B cell (primary cell): Measurements from ENCODE around the gene EMP3. TPM values are rescaled to one million over a fixed set of nuclear protein-coding genes. Genes with fewer than 3 reads are reported as not detected.

Source experiments
- ATAC-seq: fragments of 200-7000 bp; cut with Tn5 transposase; one replicate; pipeline ENCODE4 v1.10.0; 2021; ENCODE audit warnings: low read depth, mild to moderate bottlenecking, moderate number of reproducible peaks, moderate library complexity
- CTCF ChIA-PET: fragments of 350-600 bp; sonication (Branson Sonifier 250); formaldehyde crosslinking; loops from one replicate; lab custom pipeline; 2021; ENCODE audit warnings: antibody characterized with exemption, inconsistent platforms; lab: Charles Lee
- POLR2A ChIA-PET: fragments of 350-600 bp; sonication (Branson Sonifier 250); formaldehyde crosslinking; loops from one replicate; lab custom pipeline; 2021; ENCODE audit warnings: antibody characterized with exemption; lab: Charles Lee
- DNase-seq: peaks from one replicate; pipeline ENCODE4 v3.0.0; 2013
- H2AFZ ChIP-seq: 2 replicates; pipeline ENCODE4 v1.6.1; 2012; ENCODE audit warnings: mild to moderate bottlenecking, low read depth, low read length; ENCODE audit not compliant: insufficient read depth, poor library complexity, severe bottlenecking
- H3K27ac ChIP-seq, 2 donors: 1 replicate in 1 of 2; 2 replicates in 1 of 2; pipeline ENCODE4 v1.5.1; 2012 to 2013; ENCODE audit warnings: low read length in 2 of 2, mild to moderate bottlenecking in 2 of 2, moderate library complexity in 1 of 2
- H3K27me3 ChIP-seq, 4 experiments: fragments of 200-600 bp in 1 of 4; sonication (generic) in 1 of 4; replicated peaks in 1 of 4; 1 replicate in 2 of 4; 2 replicates in 2 of 4; pipeline versions ENCODE4 v1.6.1 to v1.7.0; 2013 to 2016; ENCODE audit warnings: low read length in 3 of 4, mild to moderate bottlenecking in 2 of 4, mixed read lengths in 1 of 4, moderate library complexity in 1 of 4; ENCODE audit not compliant: insufficient read depth in 4 of 4, control insufficient read depth in 3 of 4; ENCODE audit errors: control extremely low read depth in 1 of 4
- H3K36me3 ChIP-seq, 2 experiments: replicated peaks in 1 of 2; 1 replicate in 1 of 2; 2 replicates in 1 of 2; pipeline versions ENCODE4 v1.6.1 to v1.7.1; 2013; ENCODE audit warnings: low read length in 1 of 2; ENCODE audit not compliant: insufficient read depth in 2 of 2, control insufficient read depth in 1 of 2; ENCODE audit errors: control extremely low read depth in 1 of 2, extremely low read depth in 1 of 2
- H3K4me1 ChIP-seq, 2 donors: fragments of 200-600 bp in 1 of 2; sonication (generic) in 1 of 2; 1 replicate in 1 of 2; 2 replicates in 1 of 2; pipeline versions ENCODE4 v1.5.1 to v1.6.1; 2013 to 2017; ENCODE audit warnings: low read length in 2 of 2; ENCODE audit not compliant: control insufficient read depth in 2 of 2, insufficient read depth in 2 of 2
- H3K4me2 ChIP-seq: replicated peaks from 2 replicates; pipeline ENCODE3; 2012; ENCODE audit warnings: mild to moderate bottlenecking, low read depth, low read length; ENCODE audit not compliant: poor library complexity, severe bottlenecking
- H3K4me3 ChIP-seq, 5 experiments: fragments of 200-600 bp in 1 of 5; sonication (generic) in 1 of 5; 1 replicate in 3 of 5; 2 replicates in 2 of 5; pipeline versions ENCODE4 v1.5.1 to v1.7.0; 2011 to 2016; ENCODE audit warnings: low read length in 4 of 5, mild to moderate bottlenecking in 4 of 5, low read depth in 2 of 5, control low read depth in 1 of 5, moderate library complexity in 1 of 5; ENCODE audit not compliant: insufficient read depth in 1 of 5; ENCODE audit errors: control extremely low read depth in 1 of 5, extremely low read depth in 1 of 5
- H3K79me2 ChIP-seq: fragments of 200-600 bp; sonication (generic); one replicate; pipeline ENCODE4 v1.6.0; 2016; ENCODE audit warnings: low read length; ENCODE audit not compliant: control insufficient read depth, insufficient read depth
- H3K9ac ChIP-seq: fragments of 200-600 bp; sonication (generic); 2 replicates; pipeline ENCODE4 v1.6.1; 2017; ENCODE audit warnings: mild to moderate bottlenecking, low read length, moderate library complexity
- H3K9me3 ChIP-seq, 3 donors: one replicate each; pipeline versions ENCODE4 v1.6.1 to v1.7.1; 2013; ENCODE audit warnings: low read length in 2 of 3; ENCODE audit not compliant: control insufficient read depth in 2 of 3, insufficient read depth in 1 of 3; ENCODE audit errors: control extremely low read depth in 1 of 3
- H4K20me1 ChIP-seq: 2 replicates; pipeline ENCODE4 v1.6.0; 2012; ENCODE audit warnings: mild to moderate bottlenecking, low read length; ENCODE audit not compliant: insufficient read depth, control insufficient read depth, poor library complexity, severe bottlenecking
- H3K27ac Mint-ChIP-seq: one replicate; pipeline ENCODE4 v1.8.0; 2021; ENCODE audit warnings: mixed read lengths
- H3K27me3 Mint-ChIP-seq: one replicate; pipeline ENCODE4 v1.8.0; 2021; ENCODE audit warnings: mixed read lengths
- H3K4me1 Mint-ChIP-seq: one replicate; pipeline ENCODE4 v1.8.0; 2021; ENCODE audit warnings: mixed read lengths
- H3K4me3 Mint-ChIP-seq: one replicate; pipeline ENCODE4 v1.8.0; 2021; ENCODE audit warnings: mixed read lengths
- H3K9me3 Mint-ChIP-seq: one replicate; pipeline ENCODE4 v1.8.0; 2022; ENCODE audit warnings: mixed read lengths; ENCODE audit not compliant: insufficient read depth
- CTCF ChIP-seq: fragments of 200-600 bp; IDR thresholded peaks from one replicate; pipeline ENCODE4 v1.8.0; 2022; ENCODE audit warnings: antibody characterized with exemption, mild to moderate bottlenecking
- EZH2 ChIP-seq: IDR thresholded peaks from 2 replicates; pipeline ENCODE4 v1.6.1; 2012; ENCODE audit warnings: borderline replicate concordance, low read depth, mild to moderate bottlenecking, moderate library complexity, low read length; ENCODE audit not compliant: insufficient read depth, poor library complexity, severe bottlenecking
- WGBS: methylation state at CpG from one replicate; pipeline ENCODE4 v1.1.5; 2013; ENCODE audit warnings: missing lambda C conversion rate; ENCODE audit not compliant: insufficient coverage; 5-methylcytosine and 5-hydroxymethylcytosine counted together
- intact Hi-C: fragments of 100-400 bp; cut with micrococcal nuclease; formaldehyde crosslinking; loops from one replicate; pipeline ENCODE4 v1.10.0; 2022
- polyA plus RNA-seq: library from polyadenylated mRNA; depleted of rRNA; stranded (reverse); fragments of >200 nt; gene quantifications from 2 replicates; pipeline ENCODE4 v1.2.3, GENCODE V29; 2012
- total RNA-seq, 2 donors: library from RNA; stranded (reverse); fragments of 120-200 nt in 1 of 2; gene quantifications; 1 replicate in 1 of 2; 2 replicates in 1 of 2; pipeline versions ENCODE4 v1.2.3 to v1.2.4, GENCODE V29; 2013 to 2022

Gene EMP3
- total and polyA plus RNA-seq, 2 donors (not counting 1 experiment from before 2014, with no cell fraction given) = 326 to 595 TPM

- no peak overlapping the region for H3K4me3 ChIP-seq
These were observed 32.6 kb upstream of the EMP3 start for GRCh38 chr19:48292798-48293197.

DNA sequence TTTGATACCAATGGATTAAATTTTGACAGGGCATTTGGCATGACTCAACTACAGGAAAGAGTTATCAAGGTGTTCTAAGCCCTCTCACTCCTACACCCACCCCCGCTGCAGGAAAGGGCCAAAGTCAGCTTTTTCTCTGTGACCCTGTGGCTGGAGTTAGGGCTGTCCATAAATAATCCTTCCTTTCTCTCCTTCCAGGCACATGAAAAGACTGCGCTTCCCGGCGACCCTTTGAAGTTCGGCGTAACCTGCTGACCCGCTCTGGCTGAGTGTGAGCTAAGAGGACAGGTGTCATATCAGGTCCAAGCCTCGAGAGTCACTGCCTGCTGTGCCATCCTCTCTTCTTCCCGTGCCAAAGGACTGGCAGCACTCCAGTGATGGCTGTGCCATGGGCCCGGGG lies 29.9 kb upstream of the EMP3 start:
- Histone ChIP-seq H3K27me3 (no peaks in the 10 kb centered on the region), H3K9ac (no peak overlapping the region), H3K4me3 (no peak overlapping the region), H3K4me2 (no peak overlapping the region), H3K4me1 (peaks cover 4 to 13% of the 10 kb centered on the region in 2 donors), H2AFZ (no peak overlapping the region), H3K79me2 (no peaks in the 10 kb centered on the region), H4K20me1 (no peaks in the 10 kb centered on the region), H3K27ac (no peak overlapping the region), H3K36me3 (no peaks in the 10 kb centered on the region), H3K9me3 (no peaks in the 10 kb centered on the region)
- CTCF ChIA-PET = interaction anchor here (0.5 kb wide), 1 partner anchor 35 kb away, joined by 4 read pairs; no protein-coding TSS in a partner anchor
- intact Hi-C loops = no loop called here
- Mint-ChIP-seq H3K27ac (no peak overlapping the region), H3K9me3 (no peaks in the 10 kb centered on the region), H3K27me3 (no peaks in the 10 kb centered on the region), H3K4me1 (peaks cover 10% of the 10 kb centered on the region), H3K4me3 (no peak overlapping the region)
- POLR2A ChIA-PET = no interaction called here
- TF ChIP-seq EZH2 = no peak
- no peak for TF ChIP-seq CTCF
- no peak for ATAC-seq
- WGBS = 91% methylated on average over 10 of the region's 10 CpGs
- no peak for DNase-seq

More at GRCh38 chr19:48292798-48293197, 32.6 kb upstream of the EMP3 start:
- H3K27ac Mint-ChIP-seq = no peak overlapping the region
- Histone ChIP-seq H3K27ac (no peak overlapping the region), H3K79me2 (no peaks in the 10 kb centered on the region), H3K4me1 (peaks cover 4 to 13% of the 10 kb centered on the region in 2 donors), H3K36me3 (no peaks in the 10 kb centered on the region), H3K27me3 (no peaks in the 10 kb centered on the region), H3K4me2 (no peak overlapping the region), H2AFZ (no peak overlapping the region), H3K9me3 (no peaks in the 10 kb centered on the region), H3K9ac (no peak overlapping the region), H4K20me1 (no peaks in the 10 kb centered on the region)
- ATAC-seq (no peak), DNase-seq (no peak)
- peaks cover 10% of the 10 kb centered on the region for H3K4me1 Mint-ChIP-seq
- no peak overlapping the region for H3K4me3 Mint-ChIP-seq
- H3K27me3 Mint-ChIP-seq = no peaks in the 10 kb centered on the region
- TF ChIP-seq CTCF = no peak
- intact Hi-C loops = no loop called here
- no peaks in the 10 kb centered on the region for H3K9me3 Mint-ChIP-seq
- POLR2A ChIA-PET = no interaction called here
- CTCF ChIA-PET = interaction anchor here (0.7 to 5.4 kb wide), 5 partner anchors 13 to 40 kb away, joined by 3 to 52 read pairs (median 4); partner anchors contain the start of gene ZNF114
- 100% methylated on average over 4 of the region's 4 CpGs for WGBS
